Duodenal mucosa (tissue), 2 donors: ENCODE results near the gene EIPR1.

Experiments
- H3K27ac ChIP-seq: one replicate; pipeline ENCODE4 v1.7.0; 2013; ENCODE audit warnings: low read depth, low read length
- H3K27me3 ChIP-seq, 2 donors: one replicate each; pipeline ENCODE4 v1.7.0; 2013; ENCODE audit warnings: low read length in 2 of 2, control low read depth in 1 of 2; ENCODE audit not compliant: insufficient read depth in 2 of 2, control insufficient read depth in 1 of 2
- H3K36me3 ChIP-seq, 2 donors: one replicate each; pipeline ENCODE4 v1.7.0; 2013; ENCODE audit warnings: low read length in 2 of 2, control low read depth in 1 of 2; ENCODE audit not compliant: insufficient read depth in 2 of 2, control insufficient read depth in 1 of 2
- H3K4me1 ChIP-seq, 2 donors: one replicate each; pipeline ENCODE4 v1.7.0; 2013; ENCODE audit warnings: low read length in 2 of 2, control low read depth in 1 of 2; ENCODE audit not compliant: insufficient read depth in 2 of 2, control insufficient read depth in 1 of 2
- H3K4me3 ChIP-seq, 2 donors: one replicate each; pipeline ENCODE4 v1.7.0; 2013; ENCODE audit warnings: low read length in 2 of 2, low read depth in 1 of 2
- H3K9ac ChIP-seq, 2 donors: one replicate each; pipeline ENCODE4 v1.7.0; 2013; ENCODE audit warnings: low read length in 2 of 2, low read depth in 1 of 2
- H3K9me3 ChIP-seq, 2 donors: one replicate each; pipeline ENCODE4 v1.7.0; 2013; ENCODE audit warnings: low read length in 2 of 2, control low read depth in 1 of 2; ENCODE audit not compliant: control insufficient read depth in 1 of 2

Gene EIPR1

GRCh38 chr2:3307901-3308300, 69.7 kb downstream of the EIPR1 start:
- no peak overlapping the region for H3K4me3 ChIP-seq

GRCh38 chr2:3307236-3307635, 70.4 kb downstream of the EIPR1 start:
- H3K9me3 ChIP-seq, result no peaks in the 10 kb centered on the region

More at GRCh38 chr2:3307901-3308300, 69.7 kb downstream of the EIPR1 start:
- H3K27me3 ChIP-seq, result no peaks in the 10 kb centered on the region
- no peaks in the 10 kb centered on the region for H3K9me3 ChIP-seq
- H3K36me3 ChIP-seq, result no peaks in the 10 kb centered on the region
- peaks cover 6 to 7% of the 10 kb centered on the region in 2 donors for H3K4me1 ChIP-seq
- no peak overlapping the region for H3K27ac ChIP-seq
- H3K9ac ChIP-seq, result no peak overlapping the region

GRCh38 chr2:3305952-3306351, 71.7 kb downstream of the EIPR1 start:
- peak overlapping the region in 1 of 2 donors; percentile 22 for H3K4me3 ChIP-seq
- peaks cover 1 to 4% of the 10 kb centered on the region in 2 donors for H3K36me3 ChIP-seq
- no peak overlapping the region for H3K27ac ChIP-seq
- H3K9ac ChIP-seq, result no peak overlapping the region
- no peaks in the 10 kb centered on the region for H3K27me3 ChIP-seq
- H3K9me3 ChIP-seq, result no peaks in the 10 kb centered on the region
- peaks cover 6 to 7% of the 10 kb centered on the region in 2 donors for H3K4me1 ChIP-seq

More at GRCh38 chr2:3307236-3307635, 70.4 kb downstream of the EIPR1 start:
- Histone ChIP-seq H3K27me3 (no peaks in the 10 kb centered on the region), H3K27ac (no peak overlapping the region), H3K9ac (no peak overlapping the region), H3K4me3 (no peak overlapping the region), H3K4me1 (peaks cover 6 to 7% of the 10 kb centered on the region in 2 donors), H3K36me3 (no peaks in the 10 kb centered on the region)

DNA sequence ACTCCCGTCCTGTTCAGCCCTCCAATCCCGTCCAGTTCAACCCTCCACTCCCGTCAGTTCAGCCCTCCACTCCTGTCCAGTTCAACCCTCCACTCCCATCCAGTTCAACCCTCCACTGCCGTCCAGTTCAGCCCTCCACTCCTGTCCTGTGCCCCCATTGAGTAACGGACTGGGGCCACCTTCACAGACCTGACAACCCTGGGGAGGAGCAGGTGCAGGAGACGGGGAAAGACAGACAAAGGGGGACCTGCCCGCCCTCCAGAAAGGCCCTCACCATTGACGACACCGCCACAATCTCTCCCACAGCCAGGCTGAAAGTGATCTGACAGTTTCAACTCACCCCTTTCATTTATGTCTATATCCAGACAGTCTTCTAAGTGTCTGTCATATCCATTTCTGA, 72.2 kb downstream of the EIPR1 start:
- no peaks in the 10 kb centered on the region for H3K27me3 ChIP-seq
- H3K4me3 ChIP-seq, result no peak overlapping the region
- peaks cover 4% of the 10 kb centered on the region in 2 donors for H3K36me3 ChIP-seq
- H3K27ac ChIP-seq, result no peak overlapping the region
- no peak overlapping the region for H3K9ac ChIP-seq
- H3K4me1 ChIP-seq, result peaks cover 6 to 7% of the 10 kb centered on the region in 2 donors
- H3K9me3 ChIP-seq, result no peaks in the 10 kb centered on the region

GRCh38 chr2:3303583-3304406, 73.8 kb downstream of the EIPR1 start:
- H3K9me3 ChIP-seq, result no peaks in the 10 kb centered on the region
- H3K4me3 ChIP-seq, result peak overlapping the region; percentile 33 to 51
- peaks cover 6 to 7% of the 10 kb centered on the region in 2 donors for H3K4me1 ChIP-seq
- no peak overlapping the region for H3K9ac ChIP-seq
- H3K27me3 ChIP-seq, result no peaks in the 10 kb centered on the region
- H3K36me3 ChIP-seq, result peaks cover 4 to 7% of the 10 kb centered on the region in 2 donors
- no peak overlapping the region for H3K27ac ChIP-seq

- H3K4me3 ChIP-seq, result peak overlapping the region; percentile 33 to 51
- no peaks in the 10 kb centered on the region for H3K27me3 ChIP-seq
- peaks cover 6 to 7% of the 10 kb centered on the region in 2 donors for H3K4me1 ChIP-seq
- H3K36me3 ChIP-seq, result peaks cover 4 to 7% of the 10 kb centered on the region in 2 donors
- H3K9ac ChIP-seq, result no peak overlapping the region
- no peaks in the 10 kb centered on the region for H3K9me3 ChIP-seq
- no peak overlapping the region for H3K27ac ChIP-seq
These were observed 74.7 kb downstream of the EIPR1 start for GRCh38 chr2:3302751-3303582.

DNA sequence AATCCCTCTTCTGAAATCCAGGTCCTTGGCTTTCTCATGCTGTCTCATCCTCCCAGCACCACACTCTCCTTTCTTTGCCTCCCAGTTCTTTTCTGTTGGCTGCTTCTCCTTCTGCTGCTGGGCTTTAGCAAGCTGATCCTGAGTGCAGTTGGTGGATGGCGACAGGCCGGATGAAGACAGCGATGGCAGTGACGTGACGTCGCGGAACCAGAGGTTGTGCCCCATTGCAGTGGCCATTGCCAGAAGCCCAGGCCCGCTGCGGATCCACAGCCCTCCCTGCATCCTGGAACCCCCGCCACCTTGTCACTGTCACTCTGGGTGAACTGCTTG, 75.2 kb downstream of the EIPR1 start:
- peaks cover 6 to 7% of the 10 kb centered on the region in 2 donors for H3K4me1 ChIP-seq
- H3K27me3 ChIP-seq, result no peaks in the 10 kb centered on the region
- H3K9ac ChIP-seq, result no peak overlapping the region
- no peak overlapping the region for H3K27ac ChIP-seq
- no peak overlapping the region for H3K4me3 ChIP-seq
- no peaks in the 10 kb centered on the region for H3K9me3 ChIP-seq
- H3K36me3 ChIP-seq, result peaks cover 4 to 7% of the 10 kb centered on the region in 2 donors

- no peaks in the 10 kb centered on the region for H3K9me3 ChIP-seq
- H3K9ac ChIP-seq, result no peak overlapping the region
- peaks cover 6 to 7% of the 10 kb centered on the region in 2 donors for H3K4me1 ChIP-seq
- no peaks in the 10 kb centered on the region for H3K27me3 ChIP-seq
- peaks cover 4 to 7% of the 10 kb centered on the region in 2 donors for H3K36me3 ChIP-seq
- no peak overlapping the region for H3K4me3 ChIP-seq
- no peak overlapping the region for H3K27ac ChIP-seq
These were observed 76.6 kb downstream of the EIPR1 start for GRCh38 chr2:3301001-3301400.

GRCh38 chr2:3300224-3300995, 77.2 kb downstream of the EIPR1 start:
- Histone ChIP-seq H3K4me1 (peaks cover 6 to 7% of the 10 kb centered on the region in 2 donors), H3K9ac (no peak overlapping the region), H3K27me3 (no peaks in the 10 kb centered on the region), H3K27ac (no peak overlapping the region), H3K36me3 (peaks cover 4 to 7% of the 10 kb centered on the region in 2 donors), H3K9me3 (no peaks in the 10 kb centered on the region), H3K4me3 (no peak overlapping the region)
